Measurements from ENCODE around the gene CD164.

The CD164 gene

DNA sequence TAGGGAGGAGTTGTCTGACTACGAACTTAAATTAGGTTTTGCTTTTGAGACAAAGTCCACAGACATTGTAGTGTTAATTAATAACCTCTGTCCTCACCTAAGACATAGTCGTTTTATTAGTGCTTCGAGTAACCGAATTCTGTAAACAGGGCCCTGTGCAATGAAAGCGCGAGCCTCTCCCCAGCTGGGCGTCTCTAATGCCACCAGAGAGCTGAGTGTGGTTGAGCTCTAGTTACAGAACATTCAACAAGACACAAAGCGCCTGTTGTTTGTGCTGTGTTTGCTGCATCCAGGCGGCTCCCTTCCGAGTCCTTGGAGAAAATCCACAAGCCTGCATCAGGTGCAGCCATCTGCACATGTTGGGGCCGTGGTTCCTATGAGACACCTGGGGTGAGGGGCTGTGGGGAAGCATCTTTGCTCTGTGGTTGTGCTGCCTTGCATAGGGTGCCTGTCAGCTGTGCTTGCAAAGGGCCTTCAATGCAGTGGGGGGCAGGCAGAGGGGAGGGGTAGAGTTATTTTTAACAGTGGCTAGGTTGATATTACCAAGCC is 63.9 kb downstream of the CD164 start:
- H3K4me3 Mint-ChIP-seq = no peak overlapping the region
- no peaks in the 10 kb centered on the region for H3K9me3 Mint-ChIP-seq
- H3K36me3 Mint-ChIP-seq = no peaks in the 10 kb centered on the region
- no peak for ATAC-seq
- H3K4me1 Mint-ChIP-seq = peaks cover 11% of the 10 kb centered on the region
- H3K27ac Mint-ChIP-seq = no peak overlapping the region
- H3K27me3 Mint-ChIP-seq = no peaks in the 10 kb centered on the region

DNA sequence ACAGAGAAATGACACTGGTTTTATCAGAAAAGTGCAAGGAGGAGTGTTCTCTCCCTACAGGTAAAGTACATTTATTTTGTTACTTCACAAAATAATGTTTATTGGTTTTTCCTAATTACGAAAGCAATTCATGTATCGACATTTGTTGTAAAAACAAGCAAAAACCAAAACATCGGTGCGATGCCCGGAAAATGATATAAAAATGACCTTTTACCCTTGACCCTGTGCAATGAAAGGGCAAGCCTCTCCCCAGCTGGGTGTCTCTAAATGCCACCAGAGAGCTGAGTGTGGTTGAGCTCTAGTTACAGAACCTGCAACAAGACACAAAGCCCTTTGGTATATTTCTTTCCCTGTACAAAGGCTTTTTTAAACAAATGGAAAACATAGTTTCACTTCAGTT is 65.4 kb downstream of the CD164 start:
- ATAC-seq = no peak
- Mint-ChIP-seq H3K4me3 (no peak overlapping the region), H3K4me1 (no peaks in the 10 kb centered on the region), H3K27ac (no peak overlapping the region), H3K9me3 (no peaks in the 10 kb centered on the region), H3K27me3 (no peaks in the 10 kb centered on the region), H3K36me3 (no peaks in the 10 kb centered on the region)

Measured in stimulated activated memory B cell treated with anti-CD40 and anti-IgM and Interleukin-4, amounts not matched to agents 10 μg/mL and 1 μg/mL and 100 μg/mL, for 72 hours (primary cell).